ENCODE measurements around the gene ZFX. TPM values are rescaled to one million over a fixed set of nuclear protein-coding genes. Genes with fewer than 3 reads are reported as not detected.

ZFX gene
- total and polyA plus RNA-seq, 4 donors = 7.5 to 72.4 (median 32.5) TPM

GRCh38 chrX:24253030-24253429, 103.5 kb downstream of the ZFX start:
- Histone ChIP-seq H3K27ac (ENCODE audit: low read depth in 1 of 2, low read length in 1 of 2) (no peak overlapping the region), H3K36me3 (ENCODE audit: control insufficient read depth in 4 of 4, insufficient read depth in 4 of 4, low read length in 4 of 4) (no peaks in the 10 kb centered on the region), H3K9me3 (ENCODE audit: control insufficient read depth in 4 of 4, insufficient read depth in 3 of 4, low read length in 3 of 4) (peaks cover 0 to 2% (median 0%) of the 10 kb centered on the region in 4 donors), H3K4me1 (ENCODE audit: control insufficient read depth in 5 of 5, insufficient read depth in 5 of 5, low read length in 5 of 5) (no peaks in the 10 kb centered on the region), H3K9ac (ENCODE audit: insufficient read depth in 1 of 2, low read length in 2 of 2) (no peak overlapping the region), H3K4me3 (no peak overlapping the region), H3K27me3 (ENCODE audit: control insufficient read depth in 3 of 3, insufficient read depth in 3 of 3, low read length in 2 of 3) (peaks cover 0 to 44% (median 26%) of the 10 kb centered on the region in 3 donors)
- no peak for ATAC-seq (ENCODE audit: insufficient read depth, low FRiP score)
- DNase-seq = no peak
- no peak for TF ChIP-seq CTCF (IDR thresholded peaks at IDR 0.05; ENCODE audit: control extremely low read depth, extremely low read depth)
- 69 to 72% methylated on average over 3 of the region's 3 CpGs for WGBS, 2 donors

- ATAC-seq (ENCODE audit: insufficient read depth, low FRiP score) = no peak
- Histone ChIP-seq H3K9ac (ENCODE audit: insufficient read depth in 1 of 2, low read length in 2 of 2) (no peak overlapping the region), H3K27ac (ENCODE audit: low read depth in 1 of 2, low read length in 1 of 2) (no peak overlapping the region), H3K9me3 (ENCODE audit: control insufficient read depth in 4 of 4, insufficient read depth in 3 of 4, low read length in 3 of 4) (peaks cover 0 to 2% (median 0%) of the 10 kb centered on the region in 4 donors), H3K4me3 (no peak overlapping the region), H3K36me3 (ENCODE audit: control insufficient read depth in 4 of 4, insufficient read depth in 4 of 4, low read length in 4 of 4) (no peaks in the 10 kb centered on the region), H3K4me1 (ENCODE audit: control insufficient read depth in 5 of 5, insufficient read depth in 5 of 5, low read length in 5 of 5) (no peaks in the 10 kb centered on the region), H3K27me3 (ENCODE audit: control insufficient read depth in 3 of 3, insufficient read depth in 3 of 3, low read length in 2 of 3) (peaks cover 0 to 40% (median 21%) of the 10 kb centered on the region in 3 donors)
- DNase-seq = no peak
- no peak for TF ChIP-seq CTCF (IDR thresholded peaks at IDR 0.05; ENCODE audit: control extremely low read depth, extremely low read depth)
- WGBS, 2 donors = 51 to 83% methylated on average over 1 of the region's 1 CpG
Observed at GRCh38 chrX:24253469-24253868, 103.9 kb downstream of the ZFX start.

GRCh38 chrX:24257011-24257410, 107.5 kb downstream of the ZFX start:
- no peaks in the 10 kb centered on the region for H3K4me1 ChIP-seq (ENCODE audit: control insufficient read depth in 5 of 5, insufficient read depth in 5 of 5, low read length in 5 of 5)
- peaks cover 0 to 30% (median 16%) of the 10 kb centered on the region in 3 donors for H3K27me3 ChIP-seq (ENCODE audit: control insufficient read depth in 3 of 3, insufficient read depth in 3 of 3, low read length in 2 of 3)
- no peak overlapping the region for H3K9ac ChIP-seq (ENCODE audit: insufficient read depth in 1 of 2, low read length in 2 of 2)
- ATAC-seq (ENCODE audit: insufficient read depth, low FRiP score) (no peak), DNase-seq (no peak)
- no peak overlapping the region for H3K4me3 ChIP-seq
- no peaks in the 10 kb centered on the region for H3K36me3 ChIP-seq (ENCODE audit: control insufficient read depth in 4 of 4, insufficient read depth in 4 of 4, low read length in 4 of 4)
- WGBS, 2 donors = 51 to 96% methylated on average over 1 of the region's 1 CpG
- H3K9me3 ChIP-seq (ENCODE audit: control insufficient read depth in 4 of 4, insufficient read depth in 3 of 4, low read length in 3 of 4) = peaks cover 0 to 2% (median 0%) of the 10 kb centered on the region in 4 donors
- no peak for TF ChIP-seq CTCF (IDR thresholded peaks at IDR 0.05; ENCODE audit: control extremely low read depth, extremely low read depth)
- no peak overlapping the region for H3K27ac ChIP-seq (ENCODE audit: low read depth in 1 of 2, low read length in 1 of 2)
